ENCODE measurements around the gene TRABD.

TRABD gene

DNA sequence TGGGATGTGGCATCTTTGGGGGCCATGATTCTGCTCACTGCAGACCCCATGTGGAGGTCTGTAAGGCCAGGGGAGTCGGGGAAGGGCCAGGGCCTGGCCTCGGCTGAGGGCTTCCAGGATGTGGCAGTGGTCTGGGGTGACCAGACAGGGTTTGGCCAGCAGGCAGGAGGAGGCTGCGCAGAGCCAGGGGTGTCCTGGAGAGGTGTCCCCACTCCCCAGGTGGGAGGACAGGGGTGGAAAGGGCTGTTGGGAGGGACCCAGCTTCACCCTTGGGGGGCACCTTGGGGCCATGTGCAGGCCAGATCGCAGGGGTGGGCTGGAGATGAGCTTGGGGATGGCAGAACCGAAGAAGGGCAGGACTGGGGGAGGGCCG is 11.7 kb upstream of the TRABD start:
- DNase-seq (ENCODE audit: low spot score) = no peak

DNA sequence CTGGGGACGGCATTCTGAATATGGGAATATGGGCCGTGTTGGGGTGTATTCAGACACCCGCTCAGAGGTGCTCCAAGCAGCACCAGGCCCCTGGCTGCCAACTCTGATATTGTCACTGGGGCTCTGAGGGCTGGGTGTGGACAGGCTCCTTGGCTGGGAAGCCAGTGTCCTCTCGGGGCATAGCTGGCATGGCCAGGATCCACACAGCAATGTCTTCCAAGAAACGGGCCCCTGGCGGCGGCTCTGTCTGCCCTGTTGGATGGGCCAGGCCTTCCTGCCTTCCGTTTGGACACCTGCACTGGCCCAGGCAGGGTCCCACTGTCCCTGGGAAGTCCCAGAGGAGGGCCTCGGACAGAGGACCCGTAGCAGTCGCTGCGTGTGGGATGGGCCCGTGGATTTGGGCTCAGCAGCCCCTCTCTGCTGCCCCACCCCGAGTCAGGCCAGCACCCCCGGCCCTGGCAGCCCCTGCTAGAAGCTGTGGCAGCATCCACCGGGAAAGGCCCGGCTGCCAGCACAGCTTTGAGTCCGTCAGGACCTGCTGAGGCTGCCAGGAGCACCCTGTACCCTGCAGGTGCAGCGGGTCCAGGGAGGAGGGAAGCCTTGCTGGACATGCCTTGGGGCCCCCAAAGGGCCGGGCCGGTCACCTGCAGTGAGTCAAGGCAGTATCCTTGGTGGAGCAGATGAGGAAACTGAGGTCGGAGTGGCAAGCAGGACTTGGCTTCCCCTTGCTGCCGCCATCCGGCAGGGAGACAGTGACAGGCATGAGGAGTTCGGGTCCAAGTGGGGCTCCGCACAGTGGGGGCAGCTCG is 11.1 kb upstream of the TRABD start:
- no peak for DNase-seq (ENCODE audit: low spot score)

DNA sequence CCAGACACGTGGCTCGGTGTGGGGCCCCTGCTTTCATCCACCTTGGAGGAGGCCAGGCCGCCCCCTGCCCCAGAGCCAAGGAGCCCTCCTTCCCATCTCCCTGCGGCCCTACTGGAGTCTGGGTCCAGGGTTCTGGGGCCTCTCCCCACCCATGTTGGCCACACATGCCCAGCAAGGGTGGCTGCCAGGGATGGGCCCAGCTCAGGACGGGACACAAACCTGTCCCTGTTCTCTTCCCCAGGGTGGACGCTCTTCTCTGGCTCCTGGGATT is 10.6 kb upstream of the TRABD start:
- no peak for DNase-seq (ENCODE audit: low spot score)

DNA sequence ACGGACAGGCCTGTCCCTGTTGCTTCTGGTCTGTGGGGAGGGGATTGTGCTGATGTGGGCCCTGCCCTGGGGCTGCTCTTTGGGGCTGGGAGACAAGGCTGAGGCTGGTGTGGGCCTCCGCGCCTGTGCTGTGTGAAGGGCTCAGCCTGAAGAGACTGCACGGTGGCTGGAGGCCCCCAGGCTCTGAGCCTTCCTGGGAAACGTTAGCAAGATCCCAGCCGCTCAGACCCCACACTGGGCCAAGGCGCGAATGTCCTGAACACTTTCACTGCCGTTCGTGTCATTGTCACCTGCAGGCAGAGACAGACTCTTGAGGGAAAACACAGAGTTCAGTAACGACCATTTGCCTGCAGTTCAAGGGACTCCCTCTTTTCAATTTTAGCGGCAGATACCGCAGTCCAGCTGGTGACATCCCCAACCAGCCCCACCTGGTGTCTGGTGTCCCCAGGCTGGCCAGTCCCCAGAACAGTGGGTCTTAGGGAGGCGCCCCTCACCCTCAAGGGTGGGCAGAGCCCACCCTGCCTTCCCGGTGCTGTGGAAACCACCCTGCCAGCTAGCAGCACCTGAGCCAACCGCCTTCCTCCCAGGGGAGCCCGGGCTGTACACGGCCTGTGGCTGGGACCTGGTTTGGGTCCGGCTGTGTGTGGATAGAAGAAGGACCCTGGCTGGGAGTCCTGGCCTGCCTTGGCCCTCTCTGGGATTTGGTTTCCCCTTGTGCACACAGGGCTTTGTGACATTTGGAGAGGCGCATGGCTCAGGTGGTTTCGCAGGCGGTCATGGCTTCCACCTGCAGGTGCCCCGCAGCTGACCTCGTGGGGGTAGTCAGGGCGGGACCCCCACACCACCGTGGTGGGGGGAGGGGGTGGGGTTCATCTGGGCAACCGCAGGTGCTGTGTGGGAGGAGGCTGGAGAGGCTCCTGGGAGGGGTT is 9.5 kb upstream of the TRABD start:
- DNase-seq (ENCODE audit: low spot score) = no peak

DNA sequence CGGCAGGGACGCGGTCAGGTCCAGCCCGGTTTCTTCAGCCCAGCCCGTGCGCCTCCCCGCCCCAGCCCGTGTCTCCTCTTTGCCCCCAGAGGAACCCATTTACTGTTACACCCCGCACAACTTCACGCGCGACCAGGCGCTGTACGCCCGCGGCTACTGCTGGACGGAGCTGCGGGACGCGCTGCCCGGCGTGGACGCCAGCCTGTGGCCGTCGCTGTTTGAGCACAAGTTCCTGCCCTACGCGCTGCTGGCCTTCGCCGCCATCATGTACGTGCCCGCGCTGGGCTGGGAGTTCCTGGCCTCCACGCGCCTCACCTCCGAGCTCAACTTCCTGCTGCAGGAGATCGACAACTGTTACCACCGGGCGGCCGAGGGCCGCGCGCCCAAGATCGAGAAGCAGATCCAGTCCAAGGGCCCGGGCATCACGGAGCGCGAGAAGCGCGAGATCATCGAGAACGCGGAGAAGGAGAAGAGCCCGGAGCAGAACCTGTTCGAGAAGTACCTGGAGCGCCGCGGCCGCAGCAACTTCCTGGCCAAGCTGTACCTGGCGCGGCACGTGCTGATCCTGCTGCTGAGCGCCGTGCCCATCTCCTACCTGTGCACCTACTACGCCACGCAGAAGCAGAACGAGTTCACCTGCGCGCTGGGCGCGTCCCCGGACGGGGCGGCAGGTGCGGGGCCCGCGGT is 8.7 kb upstream of the TRABD start:
- no peak for DNase-seq (ENCODE audit: low spot score)

DNA sequence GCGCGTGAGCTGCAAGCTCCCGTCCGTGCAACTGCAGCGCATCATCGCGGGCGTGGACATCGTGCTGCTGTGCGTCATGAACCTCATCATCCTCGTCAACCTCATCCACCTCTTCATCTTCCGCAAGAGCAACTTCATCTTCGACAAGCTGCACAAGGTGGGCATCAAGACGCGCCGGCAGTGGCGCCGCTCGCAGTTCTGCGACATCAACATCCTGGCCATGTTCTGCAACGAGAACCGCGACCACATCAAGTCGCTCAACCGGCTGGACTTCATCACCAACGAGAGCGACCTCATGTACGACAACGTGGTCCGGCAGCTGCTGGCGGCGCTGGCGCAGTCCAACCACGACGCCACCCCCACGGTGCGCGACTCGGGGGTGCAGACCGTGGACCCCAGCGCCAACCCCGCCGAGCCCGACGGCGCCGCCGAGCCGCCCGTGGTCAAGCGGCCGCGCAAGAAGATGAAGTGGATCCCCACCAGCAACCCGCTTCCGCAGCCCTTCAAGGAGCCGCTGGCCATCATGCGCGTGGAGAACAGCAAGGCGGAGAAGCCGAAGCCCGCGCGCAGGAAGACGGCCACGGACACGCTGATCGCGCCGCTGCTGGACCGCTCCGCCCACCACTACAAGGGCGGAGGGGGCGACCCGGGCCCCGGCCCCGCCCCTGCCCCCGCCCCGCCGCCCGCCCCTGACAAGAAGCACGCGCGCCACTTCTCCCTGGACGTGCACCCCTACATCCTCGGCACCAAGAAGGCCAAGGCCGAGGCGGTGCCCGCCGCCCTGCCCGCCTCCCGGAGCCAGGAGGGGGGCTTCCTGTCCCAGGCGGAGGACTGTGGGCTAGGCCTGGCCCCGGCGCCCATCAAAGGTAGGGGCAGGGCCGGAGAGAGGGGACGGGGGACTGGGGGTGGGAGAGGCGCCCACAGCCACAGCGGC is 7.9 kb upstream of the TRABD start:
- no peak for DNase-seq (ENCODE audit: low spot score)

DNA sequence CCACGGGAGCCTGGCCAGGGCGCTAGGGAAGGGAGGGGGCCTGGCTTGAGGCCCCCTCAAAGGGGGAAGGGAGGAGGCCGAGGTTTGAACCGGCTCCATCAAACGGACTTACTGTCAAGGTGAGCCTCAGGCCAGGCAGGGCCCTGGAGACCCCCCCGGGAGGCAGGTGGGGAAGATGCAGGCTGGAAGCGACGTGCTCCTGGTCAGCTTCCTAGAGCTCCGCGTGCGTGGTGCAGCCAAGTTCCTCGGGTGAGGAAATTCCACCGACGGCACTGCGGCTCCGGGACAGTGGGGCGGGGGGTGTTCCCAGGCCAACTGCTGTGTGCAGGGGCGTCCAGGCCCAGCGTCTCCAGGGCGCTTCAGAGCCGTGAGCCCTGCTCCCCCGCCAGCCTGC is 7.2 kb upstream of the TRABD start:
- DNase-seq (ENCODE audit: low spot score) = no peak

DNA sequence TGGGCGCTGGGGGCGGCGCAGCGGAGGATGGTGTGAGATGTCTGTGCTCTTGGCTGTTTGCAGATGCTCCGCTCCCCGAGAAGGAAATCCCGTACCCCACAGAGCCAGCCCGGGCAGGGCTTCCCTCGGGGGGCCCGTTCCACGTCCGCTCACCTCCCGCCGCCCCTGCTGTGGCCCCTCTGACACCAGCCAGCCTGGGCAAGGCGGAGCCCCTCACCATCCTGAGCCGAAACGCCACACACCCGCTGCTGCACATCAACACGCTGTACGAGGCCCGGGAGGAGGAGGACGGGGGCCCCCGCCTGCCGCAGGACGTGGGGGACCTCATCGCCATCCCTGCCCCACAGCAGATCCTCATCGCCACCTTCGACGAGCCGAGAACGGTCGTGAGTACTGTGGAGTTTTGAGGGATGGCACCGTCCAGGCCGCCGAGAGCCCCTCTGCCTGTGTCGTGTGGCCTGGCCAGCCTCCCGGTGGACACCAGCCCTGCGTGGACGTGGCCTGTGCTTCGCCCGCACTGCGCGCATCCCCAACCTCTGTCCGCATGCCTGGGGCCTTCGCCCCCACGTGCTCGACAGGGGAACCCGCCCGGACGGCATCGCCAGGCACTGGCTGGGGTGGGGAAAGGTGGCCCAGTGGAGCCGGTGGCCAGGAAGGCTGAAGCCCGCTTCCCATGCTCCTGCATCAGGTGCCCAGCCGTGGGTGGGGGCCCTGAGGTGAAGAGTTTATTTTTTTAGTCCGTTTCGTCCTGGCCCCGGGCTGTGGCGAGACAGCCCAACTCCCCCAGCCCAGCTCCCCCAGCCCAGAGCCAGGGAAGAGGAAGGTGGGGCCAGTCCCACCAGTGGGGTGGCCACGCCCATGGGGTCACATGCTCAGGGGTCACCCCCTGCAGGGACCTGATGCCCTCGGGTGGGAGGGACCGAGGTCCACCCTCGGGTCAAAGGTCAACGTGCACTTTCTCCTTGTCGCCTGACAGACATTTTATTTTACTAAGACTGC is 6.5 kb upstream of the TRABD start:
- no peak for DNase-seq (ENCODE audit: low spot score)

DNA sequence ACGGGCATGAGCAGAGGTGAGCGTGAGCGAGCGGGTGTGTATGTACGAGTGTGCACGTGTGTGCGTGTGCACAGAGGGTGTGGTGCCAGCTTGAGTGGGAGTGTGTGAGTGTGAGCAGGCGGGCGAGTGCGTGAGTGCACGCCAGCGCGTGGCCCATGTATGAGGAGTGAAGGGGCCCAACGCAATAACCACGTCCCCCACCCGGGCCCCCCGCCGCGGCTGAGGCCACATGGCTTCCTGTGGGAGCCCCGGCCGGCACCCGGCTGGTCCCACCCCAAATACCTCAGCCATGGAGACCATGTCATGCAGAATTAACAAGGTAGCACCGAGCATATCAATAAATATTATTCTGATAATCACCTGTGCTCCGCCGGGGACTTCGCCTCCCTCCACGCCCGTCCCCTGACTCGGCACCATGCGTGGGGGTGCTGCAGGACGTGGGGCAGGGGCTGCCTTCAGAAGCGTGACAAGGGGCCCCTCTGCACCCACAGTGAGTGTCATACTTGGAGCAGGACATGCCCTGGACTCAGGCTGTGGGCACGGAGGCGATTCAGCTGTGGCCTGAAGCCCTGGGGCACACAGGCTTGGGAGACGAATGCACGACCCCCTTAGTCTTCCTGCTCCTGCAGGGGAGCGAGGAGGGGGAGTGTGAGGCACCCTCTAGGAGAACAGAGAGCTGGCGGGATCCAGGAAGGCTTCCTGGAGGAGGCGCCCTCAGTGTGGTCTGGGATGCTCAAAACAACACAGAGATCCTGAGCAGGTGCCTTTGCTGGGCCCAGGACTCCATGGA is 5.6 kb upstream of the TRABD start:
- no peak for DNase-seq (ENCODE audit: low spot score)

DNA sequence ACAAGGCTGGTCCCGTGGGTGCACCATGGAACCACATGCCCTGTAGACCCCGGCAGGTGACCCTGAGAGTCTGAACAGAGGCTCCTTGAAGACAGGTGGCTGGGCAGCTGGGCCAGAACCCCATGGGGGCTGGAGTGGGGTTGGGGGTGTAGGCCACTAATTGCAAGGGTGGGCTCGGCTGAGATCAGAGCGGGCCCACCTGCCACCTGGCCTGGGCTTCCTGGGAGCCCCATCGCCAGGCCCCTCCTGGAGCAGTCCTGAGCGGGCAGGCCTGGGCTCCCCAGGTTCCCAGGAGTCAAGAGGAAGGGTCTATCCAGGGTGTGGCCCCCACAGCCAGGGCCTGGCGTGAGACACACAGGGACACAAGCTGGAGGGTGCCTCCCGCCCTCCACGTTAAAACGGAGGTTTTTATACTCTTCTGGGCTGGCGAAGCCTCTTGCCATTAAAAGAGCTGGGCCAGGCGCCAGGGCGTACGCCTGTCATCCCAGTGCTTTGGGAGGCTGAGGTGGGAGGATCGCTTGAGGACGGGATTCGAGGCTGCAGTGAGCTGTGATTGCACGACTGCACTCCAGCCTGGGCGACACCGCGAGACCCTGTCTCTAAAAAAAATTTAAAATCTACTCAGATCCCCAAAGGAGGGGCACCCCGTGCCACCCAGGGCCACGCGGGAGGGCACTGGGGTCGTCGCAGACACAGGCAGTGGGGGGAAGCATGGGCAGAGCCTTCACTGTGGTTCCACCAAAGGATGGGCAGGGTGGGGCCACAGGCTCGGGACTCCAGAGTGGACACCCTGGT is 4.8 kb upstream of the TRABD start:
- no peak for DNase-seq (ENCODE audit: low spot score)

DNA sequence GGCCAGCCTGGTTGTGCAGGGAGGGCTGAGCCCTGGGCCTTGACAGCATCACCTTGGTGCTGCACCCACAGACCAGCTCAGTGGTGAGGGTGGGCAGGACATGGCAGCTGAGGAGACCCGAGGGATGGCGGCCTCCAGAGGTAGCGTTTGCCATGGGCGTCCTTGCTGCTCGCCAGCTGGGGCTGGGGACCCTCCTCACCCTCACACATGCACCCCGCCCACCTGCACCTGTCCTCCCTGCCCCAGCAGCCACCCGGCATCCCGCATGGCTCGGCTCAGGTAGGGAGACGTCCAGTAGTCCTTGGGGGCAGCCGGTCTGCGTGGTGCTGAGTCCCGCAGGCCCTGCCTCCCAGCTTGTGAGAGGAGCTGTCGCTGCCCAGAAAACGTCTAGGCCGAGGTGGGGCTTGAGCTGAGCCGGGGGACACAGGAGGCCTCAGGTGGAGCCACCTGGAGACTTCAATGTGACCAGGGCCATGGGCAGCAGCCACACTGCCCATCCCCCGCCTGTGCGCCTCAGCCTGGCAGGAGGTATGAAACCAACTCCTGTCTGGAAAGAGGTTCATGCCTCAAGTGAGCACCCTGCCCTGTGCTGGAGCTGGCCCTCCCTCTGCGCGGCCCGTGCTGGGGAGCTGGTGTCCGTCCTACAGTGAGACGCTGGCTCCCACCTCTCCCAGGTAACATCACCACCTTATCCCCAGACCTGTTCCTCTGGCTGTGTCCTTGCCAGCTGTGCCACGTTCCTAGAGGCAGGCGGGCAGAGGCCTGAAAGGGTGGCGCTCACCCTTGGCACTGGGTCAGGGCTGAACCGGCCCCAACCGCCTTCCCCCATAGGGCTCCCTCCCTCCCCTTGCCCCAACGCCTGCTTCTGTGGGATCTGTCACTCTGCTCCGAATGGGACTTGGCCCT is 3.3 kb upstream of the TRABD start:
- no peak for DNase-seq (ENCODE audit: low spot score)

DNA sequence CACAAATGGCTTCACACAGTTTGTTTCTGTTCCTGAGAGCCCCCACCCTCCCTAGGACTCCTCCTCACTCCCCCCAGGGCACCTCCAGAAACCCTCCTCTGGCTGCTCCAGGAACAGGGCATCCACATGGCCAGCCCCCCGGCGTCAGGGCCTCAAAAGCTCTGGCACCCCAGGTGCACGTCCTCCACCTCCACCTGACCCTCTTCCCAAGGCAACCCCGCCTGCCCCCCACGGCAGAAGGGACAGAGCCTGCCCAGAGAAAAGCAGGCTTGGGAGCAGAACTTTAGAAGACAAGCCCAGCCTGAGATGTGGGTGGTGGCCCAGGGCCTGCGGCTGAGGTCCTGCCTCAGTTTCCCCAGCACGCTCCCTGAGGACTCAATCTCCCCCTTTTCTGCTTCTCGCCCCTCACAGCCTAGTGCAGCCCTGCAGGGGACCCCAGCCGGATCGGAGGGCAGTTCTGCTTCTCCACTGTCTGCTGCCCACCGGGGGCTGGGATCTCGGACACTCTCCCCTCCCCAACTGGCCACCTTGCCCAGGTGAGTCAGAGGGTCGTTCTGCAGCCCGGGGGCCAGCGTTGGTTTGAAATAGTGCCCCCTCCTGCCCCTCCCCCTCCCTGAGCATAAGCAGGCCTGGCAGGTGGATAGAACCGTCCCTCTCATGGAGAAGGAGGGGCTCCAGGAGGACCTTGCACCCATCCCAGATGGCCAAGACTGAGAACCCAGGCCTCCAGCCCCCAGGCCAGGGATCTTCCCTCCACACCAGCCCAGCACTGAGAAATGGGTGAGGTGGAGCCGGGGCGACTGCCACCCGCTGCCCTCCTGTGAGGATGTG is 2.4 kb upstream of the TRABD start:
- no peak for DNase-seq (ENCODE audit: low spot score)

DNA sequence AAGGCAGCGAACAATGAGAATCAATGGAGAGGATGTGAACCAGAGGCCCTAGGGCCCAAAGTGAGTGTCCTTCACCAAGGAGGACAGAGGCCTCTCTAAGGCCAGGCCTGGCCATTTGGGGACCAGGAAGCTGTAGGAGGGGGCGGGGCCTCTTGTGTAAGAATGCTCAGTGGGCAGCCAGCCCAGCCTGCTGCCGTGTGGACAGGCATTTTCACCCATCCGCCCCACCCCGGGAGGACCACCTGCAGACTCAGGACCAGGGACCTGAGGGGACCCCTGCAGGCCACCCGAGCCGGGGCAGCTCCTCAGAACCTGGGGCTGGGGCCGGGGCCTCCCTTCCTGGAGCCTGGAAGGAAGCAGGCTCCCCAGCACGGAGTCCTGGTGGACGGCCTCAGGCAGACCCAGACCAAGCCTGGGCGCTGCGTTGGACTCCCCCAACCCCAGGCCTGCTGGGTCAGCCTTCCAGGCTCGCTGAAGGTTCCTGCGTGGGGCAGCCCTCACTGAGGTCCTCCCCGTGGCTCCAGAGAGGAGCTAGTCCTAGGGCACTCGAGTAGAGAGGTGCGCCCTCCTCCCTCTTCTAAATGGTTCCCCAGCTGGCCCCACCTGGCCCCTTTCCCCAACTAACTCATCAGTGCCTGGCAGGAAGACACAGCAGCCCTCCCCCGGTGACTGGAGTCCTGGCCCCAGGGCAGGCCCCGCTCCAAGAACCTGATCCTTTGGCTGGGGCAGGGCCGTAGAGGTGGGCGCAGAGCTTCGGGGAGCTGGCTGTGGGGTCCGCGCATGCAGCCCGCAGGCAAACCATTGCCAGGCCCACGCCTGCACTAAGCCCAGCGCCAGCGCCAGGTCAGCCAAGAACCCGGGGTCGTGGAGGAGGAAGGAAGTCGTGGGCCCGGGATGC is 1.5 kb upstream of the TRABD start:
- no peak for DNase-seq (ENCODE audit: low spot score)

DNA sequence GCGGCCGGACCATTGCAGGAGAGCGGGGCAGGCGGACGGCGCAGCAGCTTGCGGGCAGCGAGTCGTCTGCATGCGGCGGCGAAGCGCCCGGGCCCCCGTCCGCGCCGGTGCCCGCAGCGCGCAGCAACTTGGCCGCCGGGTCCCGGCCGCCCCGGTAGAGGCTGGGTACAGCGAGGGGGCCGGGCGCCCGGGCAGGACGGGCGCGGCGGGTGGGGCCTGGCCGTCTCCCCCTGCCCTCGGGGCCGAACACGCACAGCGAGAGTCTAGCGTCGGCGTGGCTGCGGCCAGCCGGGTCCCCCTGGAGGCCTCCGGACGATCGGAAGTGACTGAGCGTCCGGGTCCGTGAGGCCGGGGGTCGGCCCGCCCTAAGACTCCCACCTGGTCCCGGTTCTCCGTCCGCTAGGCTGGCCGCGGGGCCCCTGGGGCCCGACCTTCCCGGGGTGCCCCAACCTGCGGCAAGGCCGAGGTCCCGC is 775 bp upstream of the TRABD start:
- no peak for DNase-seq (ENCODE audit: low spot score)

DNA sequence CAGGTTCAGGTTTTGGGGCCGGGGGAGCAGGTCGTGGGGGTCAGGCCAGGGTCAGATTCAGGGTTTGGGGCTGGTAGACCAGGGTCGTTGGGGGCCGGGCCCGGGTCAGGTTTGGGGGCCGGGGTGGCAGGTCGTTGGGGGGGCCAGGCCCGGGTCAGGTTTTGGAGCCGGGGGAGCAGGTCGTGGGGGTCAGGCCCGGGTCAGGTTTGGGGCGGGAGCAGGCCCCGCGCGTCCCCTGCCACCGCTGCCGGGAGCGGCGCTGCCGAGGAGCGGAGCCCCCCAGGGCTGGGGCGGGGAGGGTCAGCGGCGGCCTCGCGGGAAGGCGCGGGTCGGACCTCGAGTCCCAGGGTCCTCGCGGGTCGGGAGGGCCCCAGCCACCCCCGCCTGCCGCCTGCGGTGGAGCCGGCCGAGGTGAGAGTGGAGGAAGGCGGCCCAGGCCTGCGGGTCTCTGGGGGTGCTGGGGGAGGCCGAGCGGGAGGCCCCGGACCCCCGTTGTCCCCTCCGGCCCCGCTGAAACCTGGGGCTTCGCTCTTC is 535 bp downstream of the TRABD start:
- no peak for DNase-seq (ENCODE audit: low spot score)

Data from NAMALWA (cell line).